ENCODE data around the gene POLR3GL. TPM values are rescaled to one million over a fixed set of nuclear protein-coding genes. Genes with fewer than 3 reads are reported as not detected.

Gene POLR3GL
- total RNA-seq, 1 experiment from 2014 or later = 8.3 TPM

DNA sequence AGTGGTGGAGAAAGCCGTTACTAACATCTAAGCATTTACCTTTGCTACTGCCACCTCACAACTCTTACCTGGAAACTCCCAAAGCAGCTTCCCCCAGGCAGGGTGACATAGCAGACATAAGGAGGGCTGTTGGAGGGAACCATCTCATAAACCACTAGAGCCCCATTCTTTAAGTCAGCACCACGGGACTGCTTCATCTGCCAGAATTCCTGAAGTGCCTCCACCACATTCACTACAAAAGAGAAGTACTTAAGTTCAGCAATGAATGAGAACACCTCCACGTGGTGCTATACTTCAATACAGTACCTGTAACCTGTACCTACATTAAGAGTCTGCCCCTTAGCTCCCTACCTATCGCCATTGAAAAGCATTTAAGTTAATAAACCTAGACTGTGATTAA lies 16.9 kb upstream of the POLR3GL start:
- DNase-seq (ENCODE audit: low read depth) = no peak

DNA sequence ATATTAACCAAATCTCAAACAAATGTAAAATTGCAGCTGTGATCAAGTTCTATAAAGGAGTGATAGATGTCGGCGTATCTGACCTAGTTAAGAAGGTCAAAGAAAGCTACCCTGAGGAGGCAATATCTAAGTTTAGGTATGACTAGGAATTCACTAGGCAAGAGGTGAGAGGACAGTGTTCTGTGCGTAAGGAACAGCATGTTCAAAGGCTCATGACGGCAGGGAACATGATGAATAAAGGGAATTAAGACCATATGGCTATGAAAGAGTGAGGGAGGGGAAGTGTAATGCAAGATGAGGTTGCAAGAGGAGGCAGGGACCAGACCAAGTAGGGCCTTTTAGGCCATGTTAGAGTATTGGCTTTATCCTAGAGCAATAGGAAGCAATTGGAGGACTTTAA lies 15.3 kb upstream of the POLR3GL start:
- DNase-seq (ENCODE audit: low read depth) = no peak

DNA sequence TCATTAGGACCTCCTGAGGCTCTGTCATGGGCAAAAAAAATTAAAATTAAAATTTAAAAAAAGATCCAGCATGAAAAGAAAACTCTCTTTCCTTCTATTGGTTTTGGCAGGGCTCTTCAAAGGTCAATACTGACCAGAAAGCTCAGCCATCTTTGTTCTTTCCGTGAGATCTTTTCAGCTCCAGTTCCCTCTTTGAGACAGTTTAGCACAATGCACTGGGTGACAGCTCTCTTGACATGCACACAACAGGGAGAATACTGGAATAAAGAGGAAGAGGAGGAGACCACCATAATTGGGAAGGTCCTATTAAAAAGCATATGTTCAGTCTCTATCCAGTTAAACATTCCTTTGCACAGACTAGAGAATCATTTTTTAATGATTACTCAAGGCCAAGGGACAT lies 13.0 kb upstream of the POLR3GL start:
- DNase-seq (ENCODE audit: low read depth) = no peak

DNA sequence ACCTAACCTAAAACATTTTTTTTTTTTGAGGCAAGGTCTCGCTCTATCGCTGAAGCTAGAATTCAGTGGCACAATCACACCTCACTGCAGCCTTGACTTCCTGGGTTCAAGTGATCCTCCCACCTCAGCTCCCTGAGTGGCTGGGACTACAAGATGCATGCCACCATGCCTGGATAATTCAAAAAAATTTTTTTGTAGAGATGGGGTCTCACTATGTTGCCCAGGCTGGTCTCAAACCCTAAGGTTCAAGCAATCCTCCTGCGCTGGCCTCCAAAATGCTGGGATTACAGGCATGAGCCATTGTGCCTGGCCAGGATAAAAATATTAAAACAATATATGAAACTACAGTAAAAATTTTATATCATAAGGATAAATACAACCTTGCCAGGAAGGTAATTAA lies 11.6 kb upstream of the POLR3GL start:
- DNase-seq (ENCODE audit: low read depth) = no peak

DNA sequence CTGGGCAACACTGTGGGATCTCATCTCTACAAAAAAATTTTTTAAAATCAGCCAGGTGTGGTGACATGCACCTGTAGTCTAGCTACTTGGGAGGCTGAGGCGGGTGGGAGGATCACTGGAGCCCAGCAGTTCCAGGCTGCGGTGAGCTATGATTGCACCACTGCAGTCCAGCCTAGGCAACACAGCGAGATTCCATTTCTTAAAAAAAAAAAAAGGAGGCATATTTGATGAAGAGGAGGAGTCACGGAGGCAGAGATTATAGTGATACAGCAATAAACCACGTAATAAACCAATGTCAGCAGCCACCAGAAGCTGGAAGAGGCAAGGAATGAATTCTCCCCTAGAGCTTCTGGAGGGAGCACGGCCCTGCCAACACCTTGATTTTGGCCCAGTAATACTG lies 10.6 kb upstream of the POLR3GL start:
- DNase-seq (ENCODE audit: low read depth) = no peak

DNA sequence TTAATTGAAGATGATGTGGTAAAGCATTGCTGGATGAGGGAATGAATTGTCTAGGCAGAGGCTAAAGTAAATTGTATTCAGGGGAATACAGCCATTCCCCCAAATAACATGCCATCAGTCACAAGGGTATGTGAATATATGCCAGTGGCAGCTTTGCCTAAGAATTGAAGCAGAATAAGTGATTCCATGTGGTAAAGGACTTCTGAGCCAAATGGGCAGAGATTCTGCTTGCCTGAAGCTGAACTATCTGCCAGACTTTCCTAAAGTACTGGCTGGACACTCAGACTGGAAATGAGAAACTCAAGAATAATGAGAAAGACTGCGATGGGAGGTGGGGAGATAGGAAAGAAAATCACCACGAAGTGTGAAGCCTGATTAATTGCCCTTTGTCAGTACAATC lies 9.1 kb upstream of the POLR3GL start:
- DNase-seq (ENCODE audit: low read depth) = no peak

DNA sequence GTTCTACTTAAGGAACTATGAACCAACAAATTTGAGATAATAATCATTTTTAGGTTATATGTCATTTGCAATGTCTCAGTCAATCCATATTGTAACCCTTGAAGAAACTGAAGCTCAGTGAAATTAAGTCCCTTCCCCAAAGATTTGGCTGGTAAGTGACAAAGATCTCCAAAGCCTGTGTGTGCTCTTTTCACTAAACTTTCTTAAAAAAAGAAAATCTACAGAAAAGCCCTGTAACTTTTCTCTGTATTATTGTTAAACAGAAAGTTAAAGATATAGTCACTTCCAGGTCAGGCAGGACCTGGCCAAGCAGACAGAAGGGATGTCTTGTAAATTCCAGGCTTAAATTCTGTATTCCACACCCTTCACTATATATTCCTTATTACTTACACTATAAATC lies 8.1 kb upstream of the POLR3GL start:
- DNase-seq (ENCODE audit: low read depth) = no peak

DNA sequence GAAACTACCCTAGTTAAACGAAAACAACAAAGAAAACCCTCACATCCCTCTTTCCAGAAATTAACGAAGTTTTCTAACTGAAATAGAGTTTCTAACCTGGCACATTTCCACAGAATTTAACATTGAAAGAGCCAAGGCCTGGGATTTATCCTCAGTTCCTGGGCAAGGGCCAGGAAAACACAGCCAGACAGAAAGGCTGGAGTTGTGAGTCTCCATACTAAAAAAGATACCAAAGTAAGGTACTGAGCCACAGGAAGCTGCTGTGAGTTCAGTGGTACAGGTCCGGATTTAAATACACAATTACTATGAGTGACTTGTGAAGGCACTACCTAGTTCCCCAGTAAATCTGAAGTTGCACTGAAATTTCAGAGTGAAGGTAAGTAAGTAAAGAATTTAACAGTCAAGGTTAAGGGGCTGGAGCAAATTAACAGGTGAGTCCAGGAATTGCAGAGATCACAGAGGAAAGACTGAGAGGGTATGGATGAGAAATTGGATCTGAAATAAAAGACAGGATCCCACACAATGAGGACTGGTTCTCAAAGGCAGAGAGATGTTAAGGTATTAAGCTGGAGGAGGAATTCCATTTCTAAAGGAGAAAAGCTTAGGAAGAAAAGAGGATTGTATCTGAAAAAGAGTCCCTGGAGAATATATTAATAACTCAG lies 7.6 kb upstream of the POLR3GL start:
- peak; percentile 5 for DNase-seq (ENCODE audit: low read depth)

DNA sequence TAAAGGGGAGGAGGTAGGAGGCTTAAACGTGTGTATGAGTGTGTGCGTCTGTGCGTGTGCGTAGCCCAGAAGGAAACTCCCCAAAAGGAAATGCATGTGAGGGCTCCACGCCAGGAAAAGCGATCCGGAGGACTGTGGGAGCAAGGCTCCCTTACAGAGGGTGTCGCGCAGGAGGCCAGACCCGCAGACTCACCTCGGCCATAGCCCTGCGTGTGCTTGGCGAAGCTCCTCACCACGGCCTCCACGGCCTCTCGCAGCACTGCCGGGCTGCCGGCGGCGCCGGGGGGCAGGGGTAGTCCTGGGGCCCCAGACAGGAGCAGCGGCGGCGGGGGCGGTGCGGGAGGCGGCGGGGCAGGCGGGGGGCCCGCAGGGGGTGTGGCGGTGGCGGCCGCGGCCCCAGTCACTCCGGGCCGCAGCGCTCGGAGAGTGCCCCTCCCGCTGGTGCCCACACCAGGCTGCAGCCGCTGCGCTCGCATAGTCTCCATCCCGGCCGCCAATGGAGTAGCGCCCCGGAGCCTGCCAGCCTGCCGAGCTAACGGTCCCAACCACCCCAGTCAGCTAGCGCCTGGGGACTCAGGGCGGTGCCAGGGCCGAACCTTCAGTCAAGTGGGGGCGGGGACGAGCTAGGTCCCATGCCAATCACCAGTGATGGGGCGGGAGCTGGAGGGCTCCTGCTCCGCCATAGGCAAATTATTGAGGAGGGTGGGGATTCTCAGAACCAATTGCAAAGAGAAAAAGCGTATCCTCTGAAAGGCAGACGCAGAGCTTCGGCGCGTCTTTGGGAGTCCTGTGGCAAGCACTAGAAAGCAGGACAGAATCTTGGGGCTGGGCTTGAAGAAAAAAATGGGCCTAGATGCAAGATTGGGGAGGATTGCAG lies 6.8 kb upstream of the POLR3GL start, which contains the start of gene LIX1L:
Gene LIX1L, minus strand, starts transcription at position 575 of the 877 bp plus-strand sequence. Its CDS starts 90 bp downstream, at position 485.
- DNase-seq (ENCODE audit: low read depth) = peak; percentile 97

DNA sequence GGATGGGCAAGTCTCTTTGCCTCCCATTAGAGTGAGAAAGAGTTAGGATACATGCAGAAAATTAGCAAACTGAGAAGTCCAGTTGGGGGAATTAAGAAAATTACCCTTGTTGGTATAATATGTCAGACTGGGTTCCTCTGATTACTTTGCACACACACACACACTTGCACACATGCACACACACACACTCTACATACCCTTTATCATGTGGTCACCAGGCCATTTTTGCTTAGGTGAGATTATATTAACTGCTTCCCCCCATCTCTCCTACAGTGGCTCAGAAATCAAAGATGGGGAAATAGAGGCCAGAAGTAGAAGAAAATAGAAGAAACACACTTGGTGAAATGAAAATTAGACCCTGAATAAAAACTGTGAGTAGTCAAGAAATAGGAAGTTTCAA lies 5.8 kb upstream of the POLR3GL start:
- no peak for DNase-seq (ENCODE audit: low read depth)

DNA sequence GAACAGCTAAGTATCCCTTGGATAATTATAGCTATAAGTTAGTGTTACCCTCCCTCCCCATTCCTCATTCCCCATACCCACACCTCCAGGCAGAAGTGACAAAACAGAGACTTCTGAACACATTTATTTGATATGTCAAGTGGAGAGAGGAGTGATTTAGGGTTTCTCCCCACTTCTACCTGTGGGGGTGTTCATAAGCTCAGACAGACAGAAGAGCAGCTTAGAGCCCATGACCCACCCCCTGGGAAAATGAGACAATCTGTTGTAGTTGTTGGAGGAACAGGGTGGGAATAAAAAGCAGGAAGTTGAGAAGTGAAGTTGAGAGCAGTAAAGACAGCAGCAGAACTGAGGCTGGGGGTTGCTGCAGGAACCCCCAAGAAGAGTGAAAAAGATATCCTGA lies 5.2 kb upstream of the POLR3GL start:
- DNase-seq (ENCODE audit: low read depth) = no peak

DNA sequence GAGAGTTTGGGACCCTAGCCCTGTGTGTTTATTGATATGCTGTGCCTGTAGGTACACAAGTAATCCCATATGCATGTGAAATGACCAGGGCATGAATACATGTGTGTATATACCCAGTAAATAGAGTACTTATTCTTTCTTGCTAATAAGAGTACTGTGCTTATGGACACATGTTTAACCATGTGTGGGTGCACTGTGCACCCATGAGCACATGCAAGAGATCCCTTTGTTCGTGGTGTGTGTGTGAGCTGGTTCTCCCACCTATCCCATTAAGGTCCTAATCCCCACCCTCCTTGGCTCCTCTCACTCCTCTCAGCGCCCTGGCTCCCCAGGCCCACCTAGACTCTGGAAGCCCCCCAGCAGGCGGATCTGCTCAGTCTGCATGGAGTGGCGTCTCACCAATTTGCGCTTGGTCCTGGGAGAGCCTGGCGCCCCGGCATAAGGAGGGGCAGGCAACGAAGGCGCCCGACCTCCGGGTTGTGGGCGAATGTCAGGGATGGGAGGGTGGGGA lies 4.5 kb upstream of the POLR3GL start:
- DNase-seq (ENCODE audit: low read depth) = no peak

DNA sequence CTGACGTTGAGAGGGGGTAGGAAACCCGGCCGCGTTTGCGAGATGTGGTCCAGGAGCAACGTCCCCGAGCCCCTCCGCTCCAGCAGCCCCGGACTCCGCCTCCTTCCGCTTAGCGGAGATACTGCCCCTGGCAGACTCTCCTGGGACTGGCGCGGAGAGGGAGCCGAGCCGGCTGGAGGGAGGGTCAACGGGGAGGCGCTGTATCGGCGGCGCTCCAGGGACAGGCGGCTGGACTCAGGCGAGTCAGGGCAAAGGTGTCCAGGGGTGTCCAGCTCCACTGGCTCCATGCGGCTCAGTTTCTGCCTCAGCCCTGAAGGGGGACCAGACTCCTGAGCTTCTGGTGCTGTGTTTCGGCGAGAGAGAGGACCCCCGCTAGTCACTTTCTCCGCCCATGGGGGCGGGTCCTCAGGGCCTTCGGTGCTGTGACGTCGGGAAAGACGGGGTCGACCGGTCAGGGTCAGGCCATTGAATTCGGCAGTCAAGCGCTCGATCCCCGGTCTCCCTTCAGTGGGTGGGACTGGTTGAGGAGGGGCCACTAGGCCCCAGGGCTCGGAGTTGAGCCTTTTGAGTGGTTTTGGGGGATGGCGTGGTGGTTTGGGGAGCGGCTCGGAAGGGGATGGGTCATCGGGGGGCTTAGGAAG lies 3.9 kb upstream of the POLR3GL start:
- peak; percentile 23 for DNase-seq (ENCODE audit: low read depth)

DNA sequence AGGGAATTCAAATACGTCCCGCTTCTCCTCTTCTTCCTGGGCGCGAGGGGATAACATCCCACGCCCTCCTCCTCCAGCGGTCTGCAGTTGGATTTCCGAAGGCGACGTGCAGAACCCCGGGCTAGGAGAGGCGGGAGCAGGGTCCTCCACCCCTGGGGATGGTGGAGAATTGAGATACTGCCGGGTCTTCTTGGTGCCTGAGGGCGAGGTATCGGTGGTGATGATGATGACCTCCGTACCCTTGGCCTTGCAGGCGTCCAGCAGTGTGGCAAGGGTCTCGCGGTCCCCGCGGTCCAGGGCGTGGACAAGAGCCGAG lies 3.4 kb upstream of the POLR3GL start:
- DNase-seq (ENCODE audit: low read depth) = no peak

DNA sequence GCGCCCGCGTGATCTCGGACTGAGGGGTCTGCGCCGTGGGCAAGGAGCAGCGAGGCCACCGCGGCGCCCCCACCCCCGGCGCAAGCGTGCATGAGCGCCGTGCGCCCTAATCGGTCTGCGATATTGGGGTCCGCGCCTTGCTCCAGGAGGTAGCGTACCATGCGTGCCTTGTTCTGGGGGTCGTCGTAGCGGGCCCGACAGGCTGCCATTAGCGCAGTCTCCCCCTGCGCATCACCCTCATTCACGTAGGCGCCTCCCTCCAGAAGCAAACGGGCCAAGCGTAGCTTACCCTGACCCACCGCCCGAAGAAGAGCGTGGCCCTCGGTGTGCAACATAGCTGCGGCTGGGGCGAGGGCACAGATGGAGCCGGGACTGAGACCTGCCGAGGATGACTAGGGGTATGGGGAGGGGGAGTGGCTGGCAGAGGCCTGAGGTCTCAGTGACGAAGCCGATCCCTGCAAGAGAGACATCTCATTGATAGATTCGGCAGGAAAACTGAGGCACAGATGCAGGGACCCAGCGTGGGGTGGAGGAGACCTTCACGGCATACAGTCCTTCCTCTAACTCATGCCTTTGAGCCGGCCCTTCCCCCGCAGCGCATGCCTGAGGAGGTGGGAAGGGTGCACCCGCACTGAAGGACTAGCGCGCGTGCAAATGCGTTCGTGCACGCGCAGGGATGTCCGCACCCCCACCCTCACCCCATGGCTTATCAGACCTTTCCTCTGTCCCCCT lies 2.9 kb upstream of the POLR3GL start:
- DNase-seq (ENCODE audit: low read depth) = no peak

DNA sequence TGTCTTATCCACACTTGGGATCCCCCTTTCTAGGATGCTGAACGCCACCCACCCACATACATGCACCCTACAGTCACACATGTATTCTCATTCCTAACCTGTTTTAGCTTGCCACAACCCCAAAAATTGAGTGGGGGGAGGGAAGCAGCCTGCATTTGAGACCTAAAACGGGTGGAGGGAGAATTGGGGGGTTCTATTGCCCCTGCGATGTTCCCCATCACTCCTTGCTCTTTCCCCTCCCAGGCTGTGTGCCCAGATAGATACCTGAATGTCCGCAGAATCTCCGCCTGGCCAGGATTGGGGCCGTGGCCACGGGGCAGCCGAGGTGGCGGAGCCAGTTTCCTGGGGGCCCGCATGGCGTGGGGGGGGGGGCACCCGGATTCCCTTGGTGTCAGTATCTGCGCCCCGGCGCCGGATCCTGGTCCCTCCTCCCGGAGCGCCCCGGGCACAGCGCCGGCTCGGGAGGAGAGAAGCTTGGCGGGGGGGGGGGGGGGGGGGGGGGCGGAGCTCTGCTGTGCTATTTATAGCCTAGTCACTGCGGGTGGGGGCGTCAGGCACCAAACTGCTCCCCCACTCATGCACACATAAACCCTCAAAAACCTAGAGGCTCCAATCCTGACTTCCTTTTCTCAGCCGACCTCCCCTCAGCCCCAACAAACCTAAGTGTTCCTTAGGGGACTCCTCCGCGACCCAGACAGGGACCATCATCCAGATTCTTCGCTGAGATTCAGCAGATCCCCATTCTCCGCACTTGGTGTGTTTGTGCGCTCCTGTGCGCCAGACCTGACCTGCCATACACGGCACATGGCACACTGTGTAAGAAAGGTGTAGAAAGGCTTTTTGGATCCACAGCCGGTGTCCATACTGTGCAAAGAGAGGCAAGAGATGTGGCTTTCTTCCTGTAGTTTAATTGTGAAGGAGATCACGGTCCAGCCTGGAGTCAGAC lies 2.1 kb upstream of the POLR3GL start:
- no peak for DNase-seq (ENCODE audit: low read depth)

DNA sequence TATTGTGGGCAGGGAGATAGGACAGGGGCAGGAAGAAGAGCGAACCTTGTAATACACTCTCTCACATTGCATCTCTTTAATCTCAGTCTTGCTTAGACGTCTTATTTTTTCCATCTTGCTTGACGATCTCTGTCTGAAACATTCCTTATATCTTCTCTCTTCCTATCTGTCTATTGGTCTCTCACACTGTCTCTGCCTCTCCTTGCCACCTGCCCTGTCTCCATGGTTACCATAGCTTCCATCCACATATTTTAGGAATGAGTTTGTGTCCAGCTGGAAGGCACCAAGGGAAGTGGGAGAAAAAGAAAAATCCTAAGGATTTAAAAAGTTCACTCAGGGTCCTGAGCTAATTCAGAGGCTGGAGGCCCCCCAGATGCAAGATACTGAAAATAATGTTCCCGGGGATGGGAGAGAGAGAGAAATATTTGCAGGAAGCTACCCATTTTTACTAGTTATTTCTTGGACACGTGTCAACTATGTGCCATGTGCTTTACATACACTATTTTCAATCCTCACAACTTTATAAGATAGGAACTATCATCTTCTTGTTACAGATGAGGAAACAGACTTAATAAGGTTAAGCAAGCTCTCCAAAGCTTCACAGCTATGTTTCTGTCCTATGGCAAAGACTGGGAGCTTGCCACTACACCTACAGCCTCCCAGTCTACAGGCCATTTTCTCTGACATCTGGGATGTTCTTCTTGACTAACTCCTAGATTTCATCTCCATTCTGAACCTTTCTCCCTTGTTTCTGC lies 1.0 kb upstream of the POLR3GL start:
- peak; percentile 80 for DNase-seq (ENCODE audit: low read depth)

DNA sequence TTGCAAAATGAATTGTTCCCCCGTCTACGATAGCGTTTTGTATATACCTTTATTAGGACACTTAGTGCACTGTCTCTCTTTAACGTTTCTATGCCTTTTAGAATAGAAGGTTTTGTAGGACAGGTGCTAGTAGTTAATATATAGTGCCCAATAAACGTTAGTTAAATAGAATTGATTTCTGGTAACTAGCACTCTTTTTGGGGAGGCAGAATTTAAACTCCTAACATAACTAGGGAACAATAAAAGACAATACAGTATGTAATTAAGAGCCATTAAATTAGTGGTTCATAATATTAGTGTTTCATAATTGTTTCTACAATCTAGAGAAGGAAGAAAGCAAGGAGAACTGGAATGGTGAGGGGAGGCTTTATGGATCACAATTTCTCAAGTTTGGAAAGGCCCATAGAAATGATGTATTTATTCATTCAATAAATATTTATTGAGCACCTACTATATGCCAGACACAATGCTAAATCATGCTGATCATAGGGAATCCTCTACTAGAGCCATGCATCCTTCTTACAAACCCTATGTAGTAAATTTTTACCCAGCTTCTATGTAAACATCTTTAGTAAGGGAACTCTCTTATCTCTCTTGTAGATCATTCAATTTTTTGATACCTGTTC lies 742 bp downstream of the POLR3GL start:
- DNase-seq (ENCODE audit: low read depth) = no peak

DNA sequence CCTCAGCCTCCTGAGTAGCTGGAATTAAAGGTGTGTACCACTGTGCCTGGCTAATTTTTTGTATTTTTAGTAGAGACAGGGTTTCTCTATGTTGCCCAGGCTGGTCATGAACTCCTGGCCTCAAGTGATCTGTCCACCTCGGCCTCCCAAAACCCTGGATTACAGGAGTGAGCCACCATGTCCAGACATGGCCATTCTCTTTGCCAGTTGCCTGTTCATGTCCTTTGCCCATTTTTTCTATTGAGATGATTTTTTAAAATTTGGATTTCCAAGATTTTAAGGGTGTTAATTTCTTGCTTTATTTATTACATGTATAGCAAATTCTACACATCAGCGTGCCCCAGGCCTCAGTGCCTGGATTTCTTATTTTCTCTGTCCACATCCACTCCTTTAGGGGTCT lies 2.8 kb downstream of the POLR3GL start:
- DNase-seq (ENCODE audit: low read depth) = no peak
